Measurements from ENCODE around the gene C17orf75. TPM values are rescaled to one million over a fixed set of nuclear protein-coding genes. Genes with fewer than 3 reads are reported as not detected.

C17orf75 gene
- total and polyA plus RNA-seq, 4 donors, result 8.5 to 23.4 (median 15.3) TPM

- peaks cover 0 to 14% (median 0%) of the 10 kb centered on the region in 5 donors for H3K4me1 ChIP-seq (ENCODE audit: control insufficient read depth in 5 of 5, insufficient read depth in 5 of 5, low read length in 5 of 5)
- ATAC-seq (ENCODE audit: insufficient read depth, low FRiP score) (no peak), DNase-seq (no peak)
- H3K27ac ChIP-seq (ENCODE audit: low read depth in 1 of 2, low read length in 1 of 2), result no peak overlapping the region
- TF ChIP-seq CTCF (IDR thresholded peaks at IDR 0.05; ENCODE audit: control extremely low read depth, extremely low read depth), result no peak
- no peak overlapping the region for H3K4me3 ChIP-seq
- peaks cover 0 to 3% (median 0%) of the 10 kb centered on the region in 3 donors for H3K27me3 ChIP-seq (ENCODE audit: control insufficient read depth in 3 of 3, insufficient read depth in 3 of 3, low read length in 2 of 3)
- no peak overlapping the region for H3K9ac ChIP-seq (ENCODE audit: insufficient read depth in 1 of 2, low read length in 2 of 2)
- H3K36me3 ChIP-seq (ENCODE audit: control insufficient read depth in 4 of 4, insufficient read depth in 4 of 4, low read length in 4 of 4), result no peaks in the 10 kb centered on the region
- WGBS, 2 donors, result 94 to 96% methylated on average over 2 of the region's 2 CpGs
- no peaks in the 10 kb centered on the region for H3K9me3 ChIP-seq (ENCODE audit: control insufficient read depth in 4 of 4, insufficient read depth in 3 of 4, low read length in 3 of 4)
Observed at GRCh38 chr17:32278815-32279214, 63.2 kb downstream of the C17orf75 start.

Other genes with a start within 250 kb of the C17orf75 start
- gene RHOT1, start 199.7 kb downstream of the C17orf75 start, total RNA-seq, result 10 to 100 TPM; 33.4 to 90.5 TPM
- gene RHOT1, start 199.7 kb downstream of the C17orf75 start, polyA plus RNA-seq, result 10 to 100 TPM; 28.5 to 56.3 TPM
- under 1 TPM; 0.34 to 0.51 TPM for gene RHBDL3, start 76.3 kb downstream of the C17orf75 start, total RNA-seq
- gene RHBDL3, start 76.3 kb downstream of the C17orf75 start, polyA plus RNA-seq, result under 1 TPM; 0.14 to 0.17 TPM
- 100 to 1,000 TPM; 134 to 321 TPM for gene ZNF207, start 8.0 kb upstream of the C17orf75 start, total RNA-seq
- 100 to 1,000 TPM in 1 of 2 donors, 10 to 100 TPM in 1; 51.3 to 103 TPM for gene ZNF207, start 8.0 kb upstream of the C17orf75 start, polyA plus RNA-seq
- gene PSMD11, start 102.3 kb upstream of the C17orf75 start, total RNA-seq, result 10 to 100 TPM; 74.1 to 87.9 TPM
- gene PSMD11, start 102.3 kb upstream of the C17orf75 start, polyA plus RNA-seq, result 10 to 100 TPM; 47.8 to 61.2 TPM
- 1 to 10 TPM; 1.7 to 2.2 TPM for gene CDK5R1, start 144.8 kb upstream of the C17orf75 start, total RNA-seq
- under 1 TPM; 0.41 to 1.00 TPM for gene CDK5R1, start 144.8 kb upstream of the C17orf75 start, polyA plus RNA-seq

All from lung (tissue), 12 donors.